HFF-Myc (cell line): ENCODE measurements around the gene FAM3A.
A peak's percentile ranks its signal among the peaks of the same experiment; 100 is the strongest.
"Not testable (repeated sequence)": the region's sequence is repeated elsewhere in the genome, so short reads cannot be mapped to it uniquely, and the experiment has no call there.

ENCODE experiments used
- DNase-seq: peaks from one replicate; pipeline ENCODE4 v3.0.0-alpha.2; 2011; ENCODE audit warnings: low read depth; ENCODE audit errors: extremely low read depth
- H3K4me3 ChIP-seq: replicated peaks from 2 replicates; pipeline ENCODE4 v1.5.1; 2011; ENCODE audit warnings: low read depth, mild to moderate bottlenecking, control low read depth, low read length
- TF ChIP-seq, protein P1 (sequence below): IDR thresholded peaks from 2 replicates; pipeline ENCODE4 v1.5.1; 2012; ENCODE audit warnings: mild to moderate bottlenecking, low read depth, low read length, control low read depth; ENCODE audit errors: missing control alignments

FAM3A gene

GRCh38 chrX:154546354-154547244 lies 30.6 kb upstream of the FAM3A start, which contains the start of gene G6PD:
Gene G6PD, minus strand, starts transcription at chrX:154546846. Its CDS starts 691 bp downstream, at chrX:154546155.
- TF ChIP-seq, protein P1, sequence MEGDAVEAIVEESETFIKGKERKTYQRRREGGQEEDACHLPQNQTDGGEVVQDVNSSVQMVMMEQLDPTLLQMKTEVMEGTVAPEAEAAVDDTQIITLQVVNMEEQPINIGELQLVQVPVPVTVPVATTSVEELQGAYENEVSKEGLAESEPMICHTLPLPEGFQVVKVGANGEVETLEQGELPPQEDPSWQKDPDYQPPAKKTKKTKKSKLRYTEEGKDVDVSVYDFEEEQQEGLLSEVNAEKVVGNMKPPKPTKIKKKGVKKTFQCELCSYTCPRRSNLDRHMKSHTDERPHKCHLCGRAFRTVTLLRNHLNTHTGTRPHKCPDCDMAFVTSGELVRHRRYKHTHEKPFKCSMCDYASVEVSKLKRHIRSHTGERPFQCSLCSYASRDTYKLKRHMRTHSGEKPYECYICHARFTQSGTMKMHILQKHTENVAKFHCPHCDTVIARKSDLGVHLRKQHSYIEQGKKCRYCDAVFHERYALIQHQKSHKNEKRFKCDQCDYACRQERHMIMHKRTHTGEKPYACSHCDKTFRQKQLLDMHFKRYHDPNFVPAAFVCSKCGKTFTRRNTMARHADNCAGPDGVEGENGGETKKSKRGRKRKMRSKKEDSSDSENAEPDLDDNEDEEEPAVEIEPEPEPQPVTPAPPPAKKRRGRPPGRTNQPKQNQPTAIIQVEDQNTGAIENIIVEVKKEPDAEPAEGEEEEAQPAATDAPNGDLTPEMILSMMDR = no peak
- H3K4me3 ChIP-seq = peak within 1 kb of the TSS; percentile 81
- DNase-seq = no peak

- peak overlapping the region; percentile 81 for H3K4me3 ChIP-seq
- TF ChIP-seq, protein P1 = no peak
- no peak for DNase-seq
Measured at GRCh38 chrX:154545673-154546274, 29.7 kb upstream of the FAM3A start.

- DNase-seq = no peak
- no peak overlapping the region for H3K4me3 ChIP-seq
- TF ChIP-seq, protein P1 = no peak
Measured at GRCh38 chrX:154542723-154543424, 26.8 kb upstream of the FAM3A start.

- DNase-seq = peak; percentile 67
- H3K4me3 ChIP-seq = no peak overlapping the region
- TF ChIP-seq, protein P1 = no peak
Measured at GRCh38 chrX:154541896-154542722, 26.1 kb upstream of the FAM3A start.

DNA sequence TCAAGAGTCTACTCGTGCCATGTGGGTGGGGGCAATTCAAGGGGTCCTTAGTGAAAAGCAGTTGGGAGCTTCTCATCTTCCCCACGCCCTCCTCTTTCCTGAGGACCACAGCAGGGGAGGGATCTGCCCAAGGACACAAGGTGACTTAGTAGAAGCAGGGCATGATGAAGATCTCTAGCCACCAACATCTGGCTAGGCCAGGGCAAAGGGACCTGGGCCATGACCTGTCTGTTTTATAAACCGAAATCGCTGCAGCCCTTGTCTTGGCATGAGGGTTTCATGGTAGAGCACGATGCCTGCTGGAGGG lies 25.5 kb upstream of the FAM3A start:
- TF ChIP-seq, protein P1 = no peak
- DNase-seq = no peak
- no peak overlapping the region for H3K4me3 ChIP-seq

DNA sequence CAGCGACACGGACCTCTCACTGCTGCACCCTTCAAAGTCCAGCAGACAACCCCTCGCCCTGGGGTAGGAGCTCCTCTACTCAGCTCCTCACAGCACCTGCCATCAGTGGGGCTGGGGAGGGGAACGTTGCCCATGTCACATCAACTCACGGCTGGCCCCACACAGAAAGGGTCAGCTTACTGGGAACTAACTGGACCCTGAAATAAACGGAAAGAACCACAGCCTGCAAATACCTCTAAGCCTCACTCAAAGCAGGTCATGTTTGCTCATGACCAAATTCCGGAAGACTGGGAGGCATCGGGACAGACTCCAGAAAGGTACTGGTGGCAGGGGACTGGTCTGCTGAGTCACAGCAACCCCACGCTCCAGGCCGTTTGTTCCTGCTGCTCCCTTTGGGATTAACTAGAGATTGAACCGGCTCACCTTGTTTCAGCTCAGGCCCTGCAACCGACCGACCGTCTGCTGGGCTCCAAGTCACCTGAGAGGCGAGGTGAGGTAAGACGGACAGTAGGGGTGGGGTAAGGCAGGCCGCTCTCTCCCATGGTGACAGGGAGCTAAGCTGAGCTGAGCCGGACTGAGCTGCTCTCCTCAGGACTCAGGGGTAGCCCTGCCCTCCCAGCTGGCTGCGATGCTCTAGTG lies 25.0 kb upstream of the FAM3A start:
- no peak for DNase-seq
- TF ChIP-seq, protein P1 = no peak
- H3K4me3 ChIP-seq = no peak overlapping the region

DNA sequence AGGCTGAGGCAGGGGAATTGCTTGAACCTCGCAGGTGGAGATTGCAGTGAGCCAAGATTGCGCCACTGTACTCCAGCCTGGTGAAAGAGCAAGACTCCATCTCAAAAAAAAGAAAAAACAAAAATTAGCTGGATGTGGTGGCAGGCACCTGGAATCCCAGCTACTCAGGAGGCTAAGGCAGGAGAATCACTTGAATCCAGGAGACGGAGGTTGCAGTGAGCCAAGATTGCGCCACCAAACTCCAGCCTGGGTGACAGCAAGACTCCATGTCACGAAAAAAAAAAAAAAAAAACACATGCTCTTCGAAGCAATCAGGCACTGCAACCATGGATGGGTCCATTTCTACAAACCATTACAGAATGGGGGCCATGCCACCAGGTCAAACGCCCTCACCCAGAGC lies 24.3 kb upstream of the FAM3A start:
- DNase-seq, H3K4me3 ChIP-seq: not testable (repeated sequence)
